Ecto neural progenitor cell (in vitro differentiated cells): Measurements from ENCODE around the gene RPL37.
A peak's percentile ranks its signal among the peaks of the same experiment; 100 is the strongest.
"Not testable (repeated sequence)": the region's sequence is repeated elsewhere in the genome, so short reads cannot be mapped to it uniquely, and the experiment has no call there.

Source experiments
- DNase-seq: peaks from one replicate; pipeline ENCODE4 v3.0.0-alpha.2; 2018; ENCODE audit warnings: low spot score

The RPL37 gene

DNA sequence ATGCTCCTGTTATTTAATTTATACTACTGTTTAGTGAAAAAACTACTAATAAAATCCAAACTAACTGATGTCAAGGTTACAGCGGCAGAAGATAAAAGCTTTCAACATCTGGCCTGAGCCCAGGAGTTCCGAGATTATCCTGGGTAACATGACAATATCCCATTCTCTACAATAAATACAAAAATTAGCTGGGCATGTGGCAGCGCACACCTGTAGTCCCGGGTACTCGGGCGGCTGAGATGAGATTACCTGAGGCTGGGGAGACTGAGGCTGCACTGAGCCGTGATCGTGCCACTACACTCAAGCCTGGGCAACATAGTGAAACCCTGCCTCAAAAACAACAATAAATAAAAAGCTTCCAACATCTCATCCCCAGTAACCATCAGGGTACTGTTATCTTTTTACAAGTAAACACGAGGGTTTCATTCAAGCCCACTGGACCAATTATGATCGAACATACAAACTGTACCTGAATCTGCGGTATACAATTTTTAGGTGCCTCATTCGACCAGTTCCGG, 1.3 kb downstream of the RPL37 start:
- DNase-seq, result no peak

DNA sequence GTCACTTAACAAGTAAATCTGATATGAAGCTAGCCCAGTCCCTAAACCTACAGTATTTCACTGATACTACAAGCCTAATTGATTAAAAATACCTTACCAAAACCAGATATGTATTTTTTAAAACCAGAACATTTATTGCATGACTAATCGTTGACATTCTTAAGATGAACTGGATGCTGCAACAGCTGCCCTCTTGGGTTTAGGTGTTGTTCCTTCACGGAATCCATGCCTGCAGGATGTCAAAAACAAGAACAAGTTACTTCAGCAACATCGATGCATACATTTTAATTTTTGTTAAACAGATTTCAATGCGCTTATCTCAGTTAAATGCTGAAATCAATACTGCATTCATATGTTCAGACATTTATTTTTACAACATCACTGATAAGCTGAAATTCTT, 2.7 kb downstream of the RPL37 start:
- no peak for DNase-seq

DNA sequence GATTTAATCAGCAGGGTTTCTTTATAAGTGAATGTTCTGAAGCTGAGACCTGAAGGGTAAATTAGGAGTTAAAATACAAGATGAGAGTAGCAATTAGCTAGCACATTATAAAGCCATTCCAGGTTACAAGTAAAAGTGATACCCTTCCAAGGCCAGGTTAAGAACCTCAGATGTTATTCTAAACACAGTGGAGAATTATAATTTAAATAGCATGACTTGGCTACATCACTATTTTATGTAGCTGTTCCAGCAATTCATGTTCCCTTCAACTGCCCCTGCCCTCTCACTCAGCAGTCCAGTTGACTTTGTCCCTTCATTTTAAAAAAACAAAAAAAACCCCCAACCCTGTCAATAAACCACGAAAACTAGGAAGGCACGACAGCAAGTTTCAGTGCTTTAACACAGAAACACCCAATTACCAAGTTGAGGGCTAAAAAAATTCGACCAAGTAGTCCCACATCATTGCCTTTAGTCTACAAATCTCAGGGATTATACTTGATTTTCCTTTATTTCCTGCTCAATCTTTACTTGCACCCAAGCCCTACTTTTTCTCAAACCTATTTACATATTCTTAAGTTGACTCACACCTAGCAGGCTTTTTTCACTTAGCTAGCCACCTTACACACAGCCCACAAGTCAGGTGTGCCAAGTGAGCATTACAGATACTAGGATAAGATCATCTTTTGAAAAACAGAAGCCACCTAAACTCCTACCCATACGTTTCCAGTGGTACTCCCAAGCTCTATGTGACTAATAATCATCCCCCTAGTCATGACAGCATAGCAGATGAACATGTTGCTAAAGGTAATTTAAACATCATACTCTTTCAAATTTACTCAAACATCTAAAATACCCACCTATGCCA, 3.4 kb downstream of the RPL37 start:
- no peak for DNase-seq

DNA sequence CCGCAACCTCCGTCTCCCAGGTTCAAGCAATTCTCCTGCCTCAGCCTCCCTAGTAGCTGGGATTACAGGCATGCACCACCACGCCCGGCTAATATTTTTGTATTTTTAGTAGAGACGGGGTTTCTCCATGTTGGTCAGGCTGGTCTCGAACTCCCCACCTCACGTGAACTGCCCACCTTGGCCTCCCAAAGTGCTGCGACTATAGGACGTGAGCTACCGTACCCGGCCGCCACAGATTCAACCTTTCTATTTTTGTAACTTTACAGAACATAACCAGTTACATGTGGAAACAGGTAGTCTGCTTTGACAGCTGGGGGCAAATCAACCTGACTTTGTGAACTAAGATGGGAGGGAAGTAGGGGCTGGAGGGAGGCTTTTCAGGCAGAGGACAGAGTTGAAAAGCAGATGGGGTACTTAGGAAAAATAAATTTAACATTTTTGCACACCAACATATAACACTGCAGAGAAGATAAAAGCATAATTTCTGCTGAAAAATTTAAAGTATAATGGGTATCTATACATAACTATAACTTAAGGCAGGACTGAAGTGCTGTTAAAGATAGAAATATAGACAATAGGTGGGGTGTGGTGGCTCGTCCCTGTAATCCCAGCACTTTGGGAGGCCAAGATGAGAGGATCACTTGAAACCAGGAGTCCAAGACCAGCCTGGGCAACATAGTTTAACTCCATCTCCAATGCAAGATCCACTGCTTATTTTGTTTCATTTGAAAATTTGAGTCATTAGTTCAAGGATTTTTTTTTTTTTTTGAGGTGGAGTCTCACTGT, 5.1 kb downstream of the RPL37 start:
- DNase-seq, result no peak

DNA sequence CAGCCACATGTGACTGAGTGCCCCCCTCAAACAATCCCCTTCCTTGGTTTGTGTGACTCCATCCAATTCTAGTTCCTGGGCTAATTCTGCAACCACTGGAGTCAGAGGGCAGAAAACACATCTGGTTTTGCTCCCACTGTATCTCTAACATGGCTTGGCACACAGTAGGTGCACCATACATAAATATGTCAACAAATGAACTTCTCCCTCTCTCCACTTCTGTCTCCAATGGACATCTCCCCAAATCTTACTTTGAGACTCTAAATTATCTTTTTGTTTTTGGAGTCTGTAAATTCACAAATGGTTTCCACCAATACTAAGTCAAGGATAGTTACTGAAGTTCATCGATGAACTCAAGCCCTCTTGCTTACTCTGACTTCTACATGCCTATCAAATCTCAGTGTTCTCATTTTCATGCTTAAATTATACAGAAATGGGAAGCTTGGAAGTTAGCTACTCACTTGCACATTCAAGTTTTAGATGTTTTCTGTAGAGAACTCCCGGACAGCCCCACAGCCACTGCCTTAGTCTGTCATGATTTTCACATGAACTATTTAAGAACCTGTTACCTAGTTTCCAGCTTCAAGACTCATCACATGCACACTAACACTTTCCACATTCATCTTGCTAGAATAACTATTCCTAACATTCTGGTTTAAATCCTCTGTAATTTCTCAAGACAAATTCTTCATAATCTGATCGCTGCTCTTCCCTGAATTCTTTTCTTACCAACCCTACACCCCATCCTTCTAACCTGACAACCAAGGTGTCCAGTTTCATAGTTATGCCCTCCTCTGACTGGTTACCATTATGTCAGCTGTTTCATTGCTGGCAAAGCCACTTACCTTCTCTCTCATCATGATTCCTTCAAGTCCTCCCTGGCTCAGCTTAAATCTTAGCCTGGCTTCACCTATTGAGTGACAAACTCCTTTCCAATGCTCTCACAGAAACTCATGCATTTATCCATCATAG, 6.0 kb downstream of the RPL37 start:
- DNase-seq, result no peak

DNA sequence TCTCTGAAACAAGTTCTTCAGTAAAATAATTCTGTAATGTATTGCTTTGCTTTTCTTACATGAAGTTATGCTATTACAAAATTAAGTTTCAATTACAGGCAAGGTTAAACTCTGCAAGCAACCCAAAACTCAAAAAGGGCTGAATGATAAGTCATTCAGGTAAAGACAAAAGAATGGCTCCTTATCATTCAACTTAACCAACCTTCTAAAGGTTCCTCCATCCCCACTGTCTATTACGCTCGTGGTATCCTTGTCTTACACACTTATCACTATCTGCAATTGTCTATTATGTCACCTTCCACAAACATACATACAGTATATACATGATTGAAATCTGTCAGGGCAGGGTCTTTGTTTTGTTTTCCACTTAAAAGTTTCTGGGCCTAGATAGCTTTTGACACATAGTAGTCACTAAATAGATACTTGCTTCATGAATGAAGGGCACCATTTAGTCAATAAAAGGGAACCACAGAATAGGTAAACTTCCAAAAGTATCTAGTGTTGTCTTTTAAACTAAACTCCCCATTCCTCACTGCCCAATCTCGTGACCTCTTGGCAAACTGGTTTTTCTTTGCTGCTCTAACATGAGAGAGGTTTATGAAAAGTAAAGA, 6.9 kb downstream of the RPL37 start:
- no peak for DNase-seq

DNA sequence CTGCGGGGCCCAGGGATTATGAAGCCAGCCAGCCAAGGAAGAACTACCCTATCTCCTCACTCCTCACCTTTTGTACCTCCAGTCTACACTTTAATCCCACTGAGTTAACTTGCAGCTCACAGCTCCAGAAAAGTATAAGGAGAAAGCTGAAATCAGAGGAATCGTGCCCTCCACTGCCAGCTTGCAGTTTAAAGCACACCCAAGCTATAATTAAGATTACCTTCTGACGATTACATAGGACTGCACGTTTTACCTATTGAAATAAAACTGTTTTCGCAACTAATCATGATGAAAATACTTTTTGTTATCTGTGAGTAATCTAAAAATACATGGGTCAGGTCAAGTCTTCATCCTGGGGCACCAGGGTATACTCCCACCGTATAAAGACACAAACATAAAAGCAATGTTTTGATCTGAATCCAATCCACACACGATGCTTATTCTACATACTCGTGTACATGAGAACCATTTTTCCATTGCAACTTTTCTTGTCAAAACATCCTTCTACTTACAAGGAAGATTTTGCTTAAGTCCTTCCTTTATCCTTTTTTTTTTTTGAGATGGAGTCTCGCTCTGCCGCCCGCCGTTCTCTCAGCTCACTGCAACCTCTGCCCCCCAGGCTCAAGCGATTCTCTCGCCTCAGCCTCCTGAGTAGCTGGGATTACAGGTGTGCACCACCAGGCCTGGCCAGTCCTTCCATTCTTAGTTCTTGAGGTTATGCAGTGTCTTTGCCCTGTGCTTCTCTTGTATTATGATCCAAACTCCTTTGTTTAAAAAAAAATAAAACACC, 7.6 kb downstream of the RPL37 start:
- no peak for DNase-seq

DNA sequence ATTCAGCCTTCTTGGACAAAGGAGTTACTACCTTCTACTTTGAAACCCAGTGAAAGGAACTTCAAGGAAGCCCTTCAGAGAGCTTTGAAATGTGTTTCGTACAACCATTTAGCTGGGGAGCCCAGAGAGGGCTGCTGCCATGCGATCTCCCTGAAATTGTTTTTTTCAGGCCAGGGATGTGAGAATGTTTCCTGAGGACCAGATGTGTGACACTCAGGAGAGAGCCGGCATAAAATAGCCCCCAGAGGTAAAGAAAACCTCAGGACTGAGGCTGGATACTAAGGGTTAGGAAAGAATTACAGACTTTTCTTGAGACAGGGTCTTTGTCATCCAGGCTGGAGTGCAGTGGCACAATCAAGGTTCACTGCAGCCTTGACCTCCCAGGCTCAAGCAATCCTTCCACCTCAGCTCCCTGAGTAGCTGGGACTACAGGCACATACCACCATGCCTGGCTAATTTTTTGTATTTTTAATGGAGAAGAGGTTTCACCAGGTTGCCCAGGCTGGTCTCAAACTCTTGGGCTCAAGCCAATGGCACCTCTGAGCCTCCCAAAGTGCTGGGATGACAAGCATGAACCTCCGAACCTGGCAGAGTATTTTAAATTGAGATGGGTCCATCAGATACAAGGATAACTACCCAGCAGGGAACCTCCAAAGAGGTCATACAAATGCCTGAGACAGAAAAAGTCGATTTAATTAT, 8.4 kb downstream of the RPL37 start:
- DNase-seq, result no peak

DNA sequence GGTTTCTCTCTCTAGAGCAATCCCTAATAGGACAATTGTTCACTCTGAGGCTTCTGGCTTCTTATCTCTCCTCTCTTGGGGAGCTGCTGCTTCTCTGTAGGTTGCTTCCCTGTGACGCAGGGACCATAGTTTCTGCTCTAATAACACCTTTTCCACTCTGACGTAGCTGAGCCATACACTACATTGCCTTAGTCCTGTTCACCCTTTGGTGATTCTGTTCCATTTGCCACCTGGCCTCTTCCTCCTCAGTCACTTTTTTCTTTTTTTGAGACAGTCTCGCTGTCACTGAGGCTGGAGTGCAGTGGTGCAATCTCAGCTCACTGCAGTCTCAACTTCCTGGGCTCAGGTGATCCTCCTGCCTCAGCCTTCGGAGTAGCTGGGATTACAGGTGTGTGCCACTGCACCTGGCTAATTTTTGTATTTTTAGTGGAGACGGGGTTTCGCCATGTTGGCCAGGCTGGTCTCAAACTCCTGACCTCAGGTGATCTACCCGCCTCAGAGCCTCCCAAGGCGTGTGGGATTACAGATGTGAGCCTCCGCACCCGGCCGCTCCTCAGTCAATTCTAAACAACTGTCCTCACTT, 9.5 kb downstream of the RPL37 start:
- not testable (repeated sequence) for DNase-seq

DNA sequence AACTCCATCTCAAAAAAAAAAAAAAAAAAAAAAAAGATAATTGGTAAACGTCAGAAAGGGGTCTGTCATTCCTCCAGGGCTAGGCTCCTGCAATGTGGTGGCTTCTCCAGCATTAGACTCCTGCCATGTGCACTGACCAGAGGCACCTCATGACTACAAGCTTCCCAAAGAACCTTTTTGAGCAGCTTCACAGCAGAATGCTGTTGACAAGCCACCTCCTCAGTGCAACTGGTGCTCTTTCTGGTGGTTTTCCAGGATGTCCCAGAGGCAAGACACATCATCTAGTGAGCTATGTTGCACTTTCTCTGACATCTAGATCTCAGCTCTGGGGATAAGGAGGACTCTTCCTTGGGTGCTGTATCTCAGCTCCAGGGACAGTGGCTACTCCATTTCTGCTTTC, 11.6 kb downstream of the RPL37 start:
- no peak for DNase-seq

DNA sequence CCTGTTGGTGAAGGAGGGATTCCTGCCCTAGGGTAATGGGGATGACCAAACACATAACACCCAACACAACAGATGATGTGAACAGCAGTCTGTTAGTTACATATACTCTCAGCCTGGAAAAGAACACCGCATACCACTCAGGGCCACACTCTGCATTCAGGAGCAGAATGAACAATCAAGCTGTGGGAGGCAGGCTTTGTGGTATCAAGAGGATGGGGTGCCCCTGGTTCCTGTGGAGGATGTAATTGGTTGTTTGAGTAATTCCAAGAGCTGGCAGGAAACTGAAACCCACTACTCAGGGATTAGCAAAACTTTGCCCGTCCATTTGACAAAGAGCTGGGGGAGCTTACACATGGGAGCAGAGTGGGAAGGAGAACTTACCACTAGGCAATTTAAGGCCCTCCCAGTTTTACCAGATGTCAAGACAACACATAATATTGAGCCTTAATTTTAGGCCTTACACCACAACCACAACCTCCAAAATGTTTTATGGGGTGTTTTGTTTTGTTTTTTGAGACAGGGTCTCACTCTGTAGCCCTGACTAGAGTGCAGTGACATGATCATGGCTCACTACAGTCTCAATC, 21.2 kb downstream of the RPL37 start:
- no peak for DNase-seq

DNA sequence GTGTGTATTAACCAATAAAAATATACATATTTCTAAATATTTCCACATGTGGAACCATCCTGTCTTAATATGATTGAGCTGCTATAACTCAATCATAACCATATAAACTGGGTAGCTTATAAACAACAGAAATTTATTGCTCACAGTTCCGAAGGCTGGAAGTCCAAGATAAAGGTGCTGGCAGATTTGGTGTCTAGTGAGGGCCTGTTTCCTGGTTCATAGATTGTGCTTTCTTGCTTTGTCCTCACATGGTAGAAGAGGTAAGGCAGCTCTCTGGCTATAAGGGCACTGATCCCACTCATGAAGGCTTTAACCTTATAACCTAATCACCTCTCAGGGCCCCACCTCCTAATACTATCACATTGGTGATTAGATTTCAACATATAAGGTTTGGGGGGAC, 22.9 kb downstream of the RPL37 start:
- no peak for DNase-seq

DNA sequence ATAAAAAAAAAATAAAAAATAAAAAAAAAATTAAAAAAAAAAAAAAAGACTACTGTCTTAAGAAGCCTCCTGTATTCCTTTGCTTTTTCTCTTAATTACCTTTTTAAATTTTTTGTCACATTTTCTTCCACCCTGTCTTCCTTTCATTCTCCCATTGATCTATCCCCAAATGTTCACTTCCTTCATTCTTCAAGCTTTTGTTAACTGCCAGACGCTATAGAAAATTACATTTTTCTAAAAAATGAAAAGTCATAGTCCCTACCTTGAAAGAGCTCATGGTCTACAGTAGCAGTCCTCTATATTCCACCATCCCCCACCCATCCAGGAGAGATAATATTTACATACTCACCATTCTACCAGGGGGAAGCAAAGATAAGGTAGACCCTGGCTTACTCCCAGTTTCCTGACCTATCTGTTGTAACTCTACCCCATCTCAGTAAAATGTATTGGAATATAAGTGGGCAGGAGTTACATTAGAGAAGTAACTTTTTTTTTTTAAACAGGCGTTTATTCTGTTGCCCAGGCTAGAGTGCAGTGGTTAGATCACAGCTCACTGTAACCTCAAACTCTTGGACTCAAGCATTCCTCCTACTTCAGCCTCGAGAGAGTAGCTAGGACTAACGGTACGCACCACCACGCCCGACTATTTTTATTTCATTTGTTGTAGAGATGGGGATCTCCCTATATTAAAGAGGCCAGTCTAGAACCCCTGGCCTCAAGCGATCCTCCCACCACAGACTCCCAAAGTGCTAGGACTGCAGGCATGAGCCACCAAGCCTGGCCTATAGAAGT, 33.1 kb downstream of the RPL37 start:
- DNase-seq, result no peak

DNA sequence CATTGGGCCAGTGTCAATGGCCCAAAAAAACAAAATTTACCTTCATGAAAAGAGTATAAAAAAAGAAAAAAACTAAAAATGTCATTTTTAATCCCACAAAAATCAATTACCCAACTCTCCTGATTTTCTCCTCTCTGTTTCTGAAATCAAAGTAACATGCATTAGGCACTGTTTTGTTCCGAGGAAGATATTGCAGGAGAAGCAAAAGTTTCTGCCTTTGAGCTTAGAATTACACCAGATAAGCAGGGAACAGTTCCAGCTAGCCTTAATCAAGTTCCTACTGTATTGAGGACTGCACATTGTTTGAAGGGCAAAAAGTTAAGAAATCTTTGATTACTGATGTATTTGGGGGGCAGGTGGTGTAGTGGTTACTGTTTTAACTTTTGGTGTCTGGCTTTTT, 35.8 kb downstream of the RPL37 start:
- DNase-seq, result no peak

DNA sequence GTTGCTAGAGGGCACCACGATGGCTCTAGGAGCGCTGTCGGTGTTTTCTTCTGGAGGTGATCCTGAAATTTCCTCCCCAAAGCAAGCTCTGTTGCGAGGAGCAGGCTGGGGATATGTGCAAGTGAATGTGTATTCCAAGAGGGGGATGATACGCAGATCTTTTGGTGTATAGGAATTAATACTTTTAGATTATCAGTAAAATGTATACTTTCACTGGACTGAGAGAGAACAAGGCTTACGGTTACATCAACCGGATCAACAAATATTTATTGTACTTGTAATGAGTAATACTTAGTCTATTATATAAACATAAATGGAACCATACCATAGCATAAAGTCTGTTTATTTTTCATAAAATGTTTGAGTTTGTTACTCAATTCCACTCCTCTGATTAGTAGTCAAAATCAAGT, 36.2 kb downstream of the RPL37 start:
- no peak for DNase-seq

DNA sequence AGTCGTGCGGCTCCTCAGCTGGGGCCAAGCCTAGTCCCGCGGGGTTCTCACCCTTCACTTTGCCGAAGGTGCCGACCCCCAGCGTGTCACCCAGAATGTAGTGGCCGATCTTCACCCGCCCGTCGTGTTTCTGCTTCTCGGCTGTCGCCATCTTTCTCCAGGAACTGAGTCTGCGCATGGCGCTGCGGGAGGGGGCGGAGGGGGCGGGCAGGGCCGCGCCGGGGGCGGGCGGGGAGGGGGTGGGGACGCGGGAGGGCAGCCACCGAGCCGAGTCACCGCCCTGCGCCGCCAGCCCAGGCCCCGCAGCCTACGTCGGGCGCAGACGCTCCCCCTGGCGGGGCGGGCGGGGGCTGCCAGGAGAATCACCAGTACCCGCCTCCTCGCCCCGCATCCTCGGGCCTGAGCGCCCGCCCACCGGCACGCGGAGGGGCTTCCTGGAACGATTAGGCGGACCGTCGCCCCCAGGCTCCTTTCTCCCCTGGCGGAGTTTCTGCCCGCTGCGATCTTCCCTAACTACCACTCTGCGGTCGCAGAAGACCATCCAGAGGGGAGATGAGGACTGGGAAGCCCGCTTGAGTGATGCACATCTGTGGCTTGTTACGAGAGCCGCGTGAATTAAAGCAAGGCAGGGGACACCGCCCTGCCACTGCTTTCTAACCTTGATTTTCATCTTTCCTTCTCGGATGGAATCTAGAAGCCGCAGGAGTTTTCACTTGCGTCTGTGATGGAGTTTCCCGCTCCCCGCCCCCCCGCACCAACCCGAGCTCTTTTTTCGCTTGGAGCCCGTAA, 36.8 kb downstream of the RPL37 start, which contains the start of gene PRKAA1:
Gene PRKAA1 (minus strand): TSS at position 363 of the 789 bp plus-strand sequence. CDS start 185 bp downstream, at position 178.
- DNase-seq, result peak; percentile 95

DNA sequence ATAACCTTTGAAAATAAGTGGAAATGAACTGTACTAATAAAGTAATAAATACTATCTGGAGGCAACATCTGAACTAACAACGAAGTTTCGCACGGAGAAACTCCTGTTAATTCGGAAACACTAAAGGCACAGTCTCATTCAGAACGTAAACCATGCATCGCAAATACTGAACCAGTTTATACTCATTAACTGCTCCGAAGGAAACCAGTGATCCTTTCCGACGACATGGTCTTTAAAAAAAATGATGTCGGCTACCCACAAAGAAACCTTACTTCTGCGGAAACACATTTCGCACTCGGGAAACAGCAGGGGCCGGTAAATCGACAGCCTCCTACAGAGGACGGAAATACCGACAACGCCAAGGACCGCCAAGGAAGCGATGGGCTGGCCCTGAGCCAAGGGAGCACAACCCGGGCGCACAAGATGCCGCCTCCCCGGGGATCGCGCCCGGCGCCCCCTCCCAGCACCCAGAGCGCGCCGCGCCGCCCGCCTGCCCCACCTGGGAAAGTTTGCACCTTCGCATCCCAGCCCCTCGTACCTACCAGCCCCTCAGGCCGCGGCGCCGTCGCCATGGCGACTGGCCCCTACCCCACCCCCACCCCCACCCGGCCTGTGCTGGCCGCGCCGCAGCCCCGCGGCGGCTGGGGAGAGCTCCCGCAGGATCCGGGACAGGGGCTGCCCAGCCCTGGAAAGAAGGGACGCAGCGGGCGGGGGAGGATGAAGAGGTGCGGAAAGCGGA, 37.6 kb downstream of the RPL37 start:
- peak; percentile 87 for DNase-seq
